Ramos (cell line): Measurements from ENCODE around the gene ADNP2.

Source experiments
- in situ Hi-C: fragments of 300-500 bp; cut with MboI; formaldehyde crosslinking; loops from one replicate; pipeline ENCODE4 v1.14.3; 2022; ENCODE audit warnings: low sequenced_read_pairs; ENCODE audit not compliant: unreplicated experiment

ADNP2 gene

GRCh38 chr18:80108739-80109675 lies at the start of gene ADNP2:
TSS of gene ADNP2 (plus strand) at chr18:80109262. CDS start at chr18:80117543, 8,281 bp downstream.
- in situ Hi-C loops: no loop called here

DNA sequence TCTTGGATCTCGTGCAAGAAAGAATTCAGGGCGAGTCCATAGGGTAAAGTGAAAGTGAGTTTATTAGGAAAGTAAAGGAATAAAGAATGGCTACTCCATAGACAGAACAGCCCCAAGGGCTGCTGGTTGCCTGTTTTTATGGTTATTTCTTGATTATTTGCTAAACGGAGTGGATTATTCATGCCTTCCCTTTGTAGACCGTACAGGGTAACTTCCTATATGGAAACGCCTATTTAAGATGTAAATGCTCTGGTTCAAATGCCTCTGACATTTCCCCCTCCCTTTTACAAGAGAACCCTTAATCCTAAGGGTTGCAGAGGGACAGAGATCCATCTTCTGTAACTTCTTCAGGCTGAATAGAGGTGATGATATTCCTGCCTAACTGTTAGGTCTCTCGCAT lies 49.1 kb upstream of the ADNP2 start:
- in situ Hi-C loops: no loop called here

DNA sequence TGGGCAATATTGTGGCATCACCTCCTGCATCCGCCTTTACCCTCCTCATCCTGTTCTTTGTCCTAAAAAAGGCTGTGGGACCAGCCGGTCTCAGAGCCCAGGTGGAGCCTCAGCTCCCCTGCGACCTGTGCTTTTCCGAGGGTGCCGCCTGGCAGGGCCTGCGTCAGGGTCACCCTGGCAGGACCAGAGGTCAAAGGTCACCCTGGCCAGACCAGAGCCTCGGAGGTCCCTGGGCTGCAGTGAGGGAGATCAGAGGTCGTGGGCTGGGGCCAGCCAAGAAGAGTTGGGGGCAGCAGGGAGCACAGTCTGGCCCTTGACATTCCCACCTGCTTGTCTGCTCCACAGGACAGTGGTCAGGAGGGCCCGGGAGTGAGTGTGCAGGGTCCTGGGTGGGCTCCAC lies 43.4 kb upstream of the ADNP2 start:
- in situ Hi-C loops: no loop called here

- in situ Hi-C loops: no loop called here
These were observed 41.7 kb upstream of the ADNP2 start for GRCh38 chr18:80067321-80067720.

GRCh38 chr18:80067897-80068296 lies 41.2 kb upstream of the ADNP2 start:
- in situ Hi-C loops: no loop called here

DNA sequence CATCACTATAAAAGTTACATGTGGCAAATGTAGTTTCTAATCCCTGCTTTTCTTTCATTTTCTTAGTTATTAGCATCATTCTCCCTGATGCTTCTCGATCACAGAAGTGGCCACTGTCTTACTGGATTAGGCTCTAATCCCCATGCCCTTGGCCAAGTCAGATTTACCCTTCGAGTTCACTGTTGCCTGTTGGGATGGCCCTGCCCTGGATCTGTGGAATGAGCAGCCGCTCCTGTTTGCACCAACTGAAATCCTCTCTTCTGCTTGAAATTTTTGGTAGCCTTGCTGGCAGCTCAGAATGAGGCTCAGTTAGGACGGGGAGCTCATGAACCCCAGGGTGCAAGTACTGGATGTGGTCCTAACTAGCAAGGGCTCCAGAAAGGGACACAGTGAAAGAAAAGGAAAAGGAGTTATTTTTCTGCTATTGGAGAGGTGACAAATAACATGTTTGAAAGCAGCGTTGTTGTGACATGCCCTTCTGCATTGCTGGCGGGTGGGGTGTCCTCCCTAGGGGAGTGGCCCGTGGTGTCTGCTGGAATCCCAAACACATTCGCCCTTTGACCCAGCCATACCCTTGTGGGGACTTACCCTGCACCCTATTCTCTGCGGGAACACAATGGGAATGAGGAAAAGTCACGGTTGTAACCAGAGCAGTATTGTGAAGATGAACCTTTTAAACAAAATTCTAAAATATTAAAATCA lies 40.3 kb upstream of the ADNP2 start:
- in situ Hi-C loops: no loop called here

DNA sequence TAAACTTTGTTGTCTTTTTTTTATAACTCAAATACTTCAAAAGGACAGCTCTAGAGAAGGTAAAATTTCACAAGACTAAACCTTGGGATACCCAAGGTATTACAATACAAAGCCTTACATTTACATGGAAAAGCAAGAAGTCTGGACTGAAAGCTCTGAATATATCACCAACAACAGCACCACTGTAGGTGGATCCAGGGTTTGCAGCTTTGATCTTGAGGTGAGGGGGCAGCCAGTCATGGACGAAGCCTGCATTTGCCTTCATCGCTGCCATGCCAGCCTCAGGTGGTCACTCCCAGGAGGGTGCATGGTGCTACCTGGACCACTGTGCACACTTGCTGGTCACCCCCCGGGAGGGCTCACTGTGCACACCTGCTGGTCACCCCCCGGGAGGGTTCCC lies 38.2 kb upstream of the ADNP2 start:
- in situ Hi-C loops: no loop called here

GRCh38 chr18:80074183-80074582 lies 34.9 kb upstream of the ADNP2 start:
- in situ Hi-C loops: no loop called here

- in situ Hi-C loops: no loop called here
These were observed 34.4 kb upstream of the ADNP2 start for GRCh38 chr18:80074697-80075096.

- in situ Hi-C loops: no loop called here
These were observed 33.1 kb upstream of the ADNP2 start for GRCh38 chr18:80075940-80076339.

- in situ Hi-C loops: no loop called here
These were observed 32.7 kb upstream of the ADNP2 start for GRCh38 chr18:80076379-80076778.

DNA sequence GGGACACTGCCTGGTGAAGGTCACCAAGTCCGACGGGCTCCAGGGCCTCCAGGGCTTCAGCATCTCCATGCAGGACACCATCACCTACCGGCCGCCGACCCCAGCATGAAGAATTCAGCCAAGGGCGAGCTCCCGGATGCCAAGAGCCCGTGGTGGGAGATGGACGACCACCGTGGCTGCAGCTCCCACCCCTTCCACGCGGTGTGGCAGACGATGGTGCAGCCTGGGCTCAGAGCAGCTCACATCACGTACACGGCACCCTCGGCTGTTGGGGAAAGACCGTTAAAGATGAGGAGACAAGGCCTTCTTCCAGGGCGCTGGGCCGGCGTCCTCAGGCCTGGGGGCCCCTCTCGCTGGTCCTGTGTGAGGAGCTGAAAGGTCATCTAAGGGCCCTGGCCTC lies 31.2 kb upstream of the ADNP2 start:
- in situ Hi-C loops: no loop called here

- in situ Hi-C loops: no loop called here
These were observed 22.8 kb upstream of the ADNP2 start for GRCh38 chr18:80086281-80086680.

DNA sequence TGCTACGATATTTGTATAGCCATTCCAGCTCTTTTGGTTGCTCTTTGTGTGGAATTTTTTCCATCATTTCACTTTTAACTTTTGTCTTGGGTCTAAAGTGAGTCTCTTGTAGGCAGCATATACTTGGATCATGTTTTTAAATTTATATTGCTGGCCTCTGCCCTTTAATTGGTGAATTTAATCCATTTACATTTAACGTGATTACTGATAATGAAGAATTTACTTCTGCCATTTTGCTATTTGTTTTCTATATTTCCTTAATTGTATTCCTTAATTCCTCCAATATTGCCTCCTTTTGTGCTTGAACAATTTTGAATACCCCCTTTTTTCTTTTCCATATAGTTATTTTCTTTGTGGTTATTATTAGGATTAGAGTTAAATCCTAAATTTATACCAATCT lies 21.0 kb upstream of the ADNP2 start:
- in situ Hi-C loops: no loop called here

DNA sequence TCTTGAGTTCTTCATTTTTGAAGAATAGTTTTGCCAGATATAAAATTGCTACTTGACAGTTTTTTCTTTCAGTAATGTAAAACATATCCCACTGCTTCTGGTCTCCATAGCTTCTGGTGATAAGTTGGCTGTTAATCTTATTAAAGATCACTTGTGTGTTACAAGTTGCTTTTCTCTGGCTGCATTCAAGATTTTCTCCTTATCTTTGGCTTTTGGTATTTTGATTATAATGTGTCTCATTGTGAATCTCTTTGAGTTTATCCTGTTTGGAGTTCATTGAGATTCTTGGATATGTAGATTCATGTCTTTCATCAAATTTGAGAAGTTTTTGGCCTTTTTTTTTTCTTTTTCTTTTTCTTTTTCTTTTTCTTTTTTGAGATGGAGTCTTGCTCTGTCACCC lies 20.2 kb upstream of the ADNP2 start:
- in situ Hi-C loops: no loop called here

DNA sequence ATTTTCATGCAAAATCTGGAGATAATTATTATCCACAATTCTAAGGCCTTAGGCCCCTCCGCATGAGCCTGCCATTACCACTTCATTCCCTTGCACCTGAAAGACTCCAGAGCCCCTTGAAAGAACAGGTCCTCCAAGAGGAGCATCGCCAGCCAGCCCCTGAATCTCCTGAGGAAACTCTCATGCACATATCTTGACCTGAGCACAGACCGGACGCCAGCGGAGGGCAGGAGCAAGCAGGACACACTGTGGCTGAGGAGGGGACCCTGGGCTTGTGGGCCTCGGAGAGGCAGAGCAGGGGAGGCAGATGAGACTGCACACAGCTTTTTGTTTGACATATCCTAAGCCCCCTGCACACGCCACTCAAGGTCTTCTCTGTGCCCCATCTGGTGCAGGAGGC lies 13.6 kb upstream of the ADNP2 start:
- in situ Hi-C loops: no loop called here

- in situ Hi-C loops: no loop called here
These were observed 13.0 kb upstream of the ADNP2 start for GRCh38 chr18:80096032-80096565.

- in situ Hi-C loops: no loop called here
These were observed 11.9 kb upstream of the ADNP2 start for GRCh38 chr18:80097201-80097600.

- in situ Hi-C loops: no loop called here
These were observed 5.8 kb upstream of the ADNP2 start for GRCh38 chr18:80103231-80103630.

DNA sequence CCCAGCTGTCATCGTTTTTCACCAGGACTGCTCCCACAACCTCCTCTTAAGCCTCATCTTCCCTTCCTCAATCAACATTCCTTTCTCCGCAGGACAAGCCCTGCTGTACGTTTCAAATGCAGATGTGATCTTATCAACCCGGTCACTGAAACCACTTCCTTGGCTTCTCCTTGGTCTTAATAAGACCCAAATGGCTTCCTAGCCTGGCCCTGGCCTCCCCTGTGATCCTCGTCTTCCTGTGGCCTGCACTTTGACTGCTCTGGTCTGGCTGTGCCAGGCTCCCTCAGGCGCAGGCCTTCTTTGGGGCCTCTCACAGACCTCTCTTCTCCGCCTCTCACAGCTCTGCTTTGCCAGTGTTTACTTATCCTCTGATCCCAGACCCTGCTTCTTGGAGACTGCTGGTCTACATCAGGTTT lies 4.7 kb upstream of the ADNP2 start:
- in situ Hi-C loops: no loop called here
